Sigmoid colon (tissue), 4 donors: ENCODE measurements around the gene PHC3.

Experiments
- EP300 ChIP-seq, 4 donors: sonication (generic); formaldehyde crosslinking; IDR thresholded peaks; one replicate each; pipeline ENCODE4 v1.6.1; 2017; ENCODE audit warnings: antibody characterized with exemption in 4 of 4
- POLR2A ChIP-seq, 2 donors: fragments of 450-650 bp; IDR thresholded peaks; one replicate each; pipeline ENCODE4 v1.6.1; 2016; ENCODE audit warnings: antibody characterized with exemption in 2 of 2, mild to moderate bottlenecking in 2 of 2, moderate library complexity in 2 of 2

- no peak for TF ChIP-seq POLR2A (IDR thresholded peaks at IDR 0.05)
- no peak for TF ChIP-seq EP300 (IDR thresholded peaks at IDR 0.05)
Observed at GRCh38 chr3:170204023-170204472, 22.5 kb upstream of the PHC3 start.
